K562 (cell line): Measurements from ENCODE around the gene LGR6. TPM values are rescaled to one million over a fixed set of nuclear protein-coding genes. Genes with fewer than 3 reads are reported as not detected.

Experiments
- ELF1 ChIP-seq: fragments of 200-800 bp; sonication (Bioruptor generic); IDR thresholded peaks from 2 replicates; pipeline ENCODE4 v1.6.1; 2016; ENCODE audit warnings: missing genetic modification characterization, missing compliant biosample characterization
- GTF2E2 ChIP-seq: fragments of 200-800 bp; sonication (Bioruptor generic); IDR thresholded peaks from 2 replicates; pipeline ENCODE4 v1.6.1; 2016; ENCODE audit warnings: missing genetic modification characterization, missing compliant biosample characterization
- GTF2F1 ChIP-seq: IDR thresholded peaks from 2 replicates; pipeline ENCODE4 v1.6.1; 2011; ENCODE audit warnings: low read depth, low read length, improper control_type of control experiment
- HNRNPLL ChIP-seq: fragments of 200-400 bp; formaldehyde crosslinking; IDR thresholded peaks from 2 replicates; pipeline ENCODE4 v1.6.1; 2017; ENCODE audit warnings: low read length, low read depth, mild to moderate bottlenecking; ENCODE audit not compliant: poor library complexity, severe bottlenecking
- KAT2B ChIP-seq: IDR thresholded peaks from one replicate; pipeline ENCODE4 v1.6.1; 2012; ENCODE audit warnings: low read depth, mild to moderate bottlenecking, control low read depth, inconsistent platforms, low read length, moderate library complexity
- KAT7 ChIP-seq: sonication (generic); formaldehyde crosslinking; IDR thresholded peaks from 2 replicates; pipeline ENCODE4 v1.8.0; 2022; ENCODE audit warnings: missing genetic modification reagents, mild to moderate bottlenecking, borderline replicate concordance
- KDM5B ChIP-seq: fragments of 200-600 bp; sonication (generic); IDR thresholded peaks from 2 replicates; pipeline ENCODE4 v1.6.1; 2012; ENCODE audit warnings: low read depth, mild to moderate bottlenecking, moderate library complexity, low read length, control low read depth, inconsistent platforms; ENCODE audit not compliant: insufficient replicate concordance
- NCOA6 ChIP-seq: fragments of 450-650 bp; IDR thresholded peaks from 2 replicates; pipeline ENCODE4 v1.6.1; 2017; ENCODE audit warnings: mild to moderate bottlenecking
- SIRT6 ChIP-seq: IDR thresholded peaks from one replicate; pipeline ENCODE4 v1.6.1; 2012; ENCODE audit warnings: low read depth, mild to moderate bottlenecking, control low read depth, inconsistent platforms, low read length, moderate library complexity
- ZNF274 ChIP-seq: IDR thresholded peaks from 2 replicates; pipeline ENCODE4 v1.6.1; 2011; ENCODE audit warnings: low read depth, mild to moderate bottlenecking, low read length, moderate library complexity, borderline replicate concordance
- polyA plus RNA-seq, 8 experiments: library from polyadenylated mRNA; depleted of rRNA in 4 of 8; stranded (reverse) in 5 of 8; unstranded in 3 of 8; fragments of >200 nt; fragmentation: Nextera tagmentation in 2 of 8; fragmentation: Illumina TruSeq in 1 of 8; extraction: Ambion mirVana in 2 of 8; extraction: Trizol in 1 of 8; gene quantifications; 2 replicates each; pipeline versions ENCODE4 v1.2.1 to v1.2.3, GENCODE V29; 2011 to 2014; ENCODE audit warnings: inconsistent platforms in 1 of 8, missing spikeins in 1 of 8
- total RNA-seq, 7 experiments: library from RNA; depleted of rRNA in 6 of 7; stranded (reverse); fragments of >200 nt in 6 of 7; fragmentation: Illumina TruSeq in 2 of 7; extraction: Trizol in 2 of 7; gene quantifications; 2 replicates each; pipeline versions ENCODE4 v1.2.1 to v1.2.3, GENCODE V29; 2011 to 2021; ENCODE audit warnings: low replicate concordance in 1 of 7
- TF ChIP-seq, protein P1 (sequence below): fragments of 200-600 bp; sonication (generic); IDR thresholded peaks from one replicate; pipeline ENCODE4 v1.6.1; 2012; ENCODE audit warnings: mild to moderate bottlenecking, low read depth, low read length, inconsistent platforms
- TF ChIP-seq, protein P2 (sequence below): fragments of 450-650 bp; formaldehyde crosslinking; IDR thresholded peaks from 2 replicates; pipeline ENCODE4 v1.4.0; 2022; ENCODE audit warnings: missing genetic modification characterization
- TF ChIP-seq, protein P3 (sequence below): fragments of 250-450 bp; sonication (Bioruptor Pico); IDR thresholded peaks from 2 replicates; pipeline ENCODE4 v1.4.0; 2020; ENCODE audit warnings: mild to moderate bottlenecking, moderate library complexity

Gene LGR6
- total and polyA plus RNA-seq, 9 of the 15 experiments (the other 6 are each of a cell fraction or from before 2014, with no cell fraction given), result 0.01 to 0.54 (median 0.17) TPM; not detected in 1

DNA sequence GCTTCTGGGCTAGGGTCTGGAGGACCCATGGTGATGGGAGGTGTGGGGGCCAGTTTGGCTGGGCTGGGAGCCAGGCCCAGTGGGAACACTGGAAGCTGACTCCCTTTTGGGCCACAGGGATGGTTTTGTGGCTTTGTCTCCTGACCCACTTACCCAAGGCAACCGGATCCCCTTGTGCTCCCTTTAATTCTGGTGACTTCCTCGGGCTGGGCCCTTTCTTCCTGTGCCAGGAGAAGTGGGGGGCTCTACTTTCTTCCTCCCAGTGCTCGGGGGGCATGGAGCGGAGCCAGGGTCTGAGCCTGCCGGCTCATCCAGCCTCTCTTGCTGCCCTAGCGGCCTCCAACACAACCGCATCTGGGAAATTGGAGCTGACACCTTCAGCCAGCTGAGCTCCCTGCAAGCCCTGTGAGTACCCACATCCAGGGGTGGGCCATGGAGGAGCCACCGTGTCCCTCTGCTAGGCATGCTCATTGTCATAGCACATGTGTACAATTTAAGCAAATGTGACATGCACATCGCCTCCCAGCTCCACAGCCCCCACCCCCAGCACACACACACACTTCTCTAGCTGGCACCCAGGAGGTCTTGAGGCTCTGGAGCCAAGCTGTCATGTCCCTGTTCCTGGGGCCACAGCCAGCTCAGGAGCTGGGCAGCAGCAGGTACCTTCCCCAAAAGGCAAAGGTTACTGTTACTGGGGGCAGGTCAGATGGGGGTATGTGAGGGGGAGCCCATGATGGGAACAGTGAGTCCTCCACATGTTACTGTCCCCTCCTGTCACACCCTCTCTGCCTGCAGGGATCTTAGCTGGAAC, 113.1 kb downstream of the LGR6 start (continued):
- TF ChIP-seq, protein P1, sequence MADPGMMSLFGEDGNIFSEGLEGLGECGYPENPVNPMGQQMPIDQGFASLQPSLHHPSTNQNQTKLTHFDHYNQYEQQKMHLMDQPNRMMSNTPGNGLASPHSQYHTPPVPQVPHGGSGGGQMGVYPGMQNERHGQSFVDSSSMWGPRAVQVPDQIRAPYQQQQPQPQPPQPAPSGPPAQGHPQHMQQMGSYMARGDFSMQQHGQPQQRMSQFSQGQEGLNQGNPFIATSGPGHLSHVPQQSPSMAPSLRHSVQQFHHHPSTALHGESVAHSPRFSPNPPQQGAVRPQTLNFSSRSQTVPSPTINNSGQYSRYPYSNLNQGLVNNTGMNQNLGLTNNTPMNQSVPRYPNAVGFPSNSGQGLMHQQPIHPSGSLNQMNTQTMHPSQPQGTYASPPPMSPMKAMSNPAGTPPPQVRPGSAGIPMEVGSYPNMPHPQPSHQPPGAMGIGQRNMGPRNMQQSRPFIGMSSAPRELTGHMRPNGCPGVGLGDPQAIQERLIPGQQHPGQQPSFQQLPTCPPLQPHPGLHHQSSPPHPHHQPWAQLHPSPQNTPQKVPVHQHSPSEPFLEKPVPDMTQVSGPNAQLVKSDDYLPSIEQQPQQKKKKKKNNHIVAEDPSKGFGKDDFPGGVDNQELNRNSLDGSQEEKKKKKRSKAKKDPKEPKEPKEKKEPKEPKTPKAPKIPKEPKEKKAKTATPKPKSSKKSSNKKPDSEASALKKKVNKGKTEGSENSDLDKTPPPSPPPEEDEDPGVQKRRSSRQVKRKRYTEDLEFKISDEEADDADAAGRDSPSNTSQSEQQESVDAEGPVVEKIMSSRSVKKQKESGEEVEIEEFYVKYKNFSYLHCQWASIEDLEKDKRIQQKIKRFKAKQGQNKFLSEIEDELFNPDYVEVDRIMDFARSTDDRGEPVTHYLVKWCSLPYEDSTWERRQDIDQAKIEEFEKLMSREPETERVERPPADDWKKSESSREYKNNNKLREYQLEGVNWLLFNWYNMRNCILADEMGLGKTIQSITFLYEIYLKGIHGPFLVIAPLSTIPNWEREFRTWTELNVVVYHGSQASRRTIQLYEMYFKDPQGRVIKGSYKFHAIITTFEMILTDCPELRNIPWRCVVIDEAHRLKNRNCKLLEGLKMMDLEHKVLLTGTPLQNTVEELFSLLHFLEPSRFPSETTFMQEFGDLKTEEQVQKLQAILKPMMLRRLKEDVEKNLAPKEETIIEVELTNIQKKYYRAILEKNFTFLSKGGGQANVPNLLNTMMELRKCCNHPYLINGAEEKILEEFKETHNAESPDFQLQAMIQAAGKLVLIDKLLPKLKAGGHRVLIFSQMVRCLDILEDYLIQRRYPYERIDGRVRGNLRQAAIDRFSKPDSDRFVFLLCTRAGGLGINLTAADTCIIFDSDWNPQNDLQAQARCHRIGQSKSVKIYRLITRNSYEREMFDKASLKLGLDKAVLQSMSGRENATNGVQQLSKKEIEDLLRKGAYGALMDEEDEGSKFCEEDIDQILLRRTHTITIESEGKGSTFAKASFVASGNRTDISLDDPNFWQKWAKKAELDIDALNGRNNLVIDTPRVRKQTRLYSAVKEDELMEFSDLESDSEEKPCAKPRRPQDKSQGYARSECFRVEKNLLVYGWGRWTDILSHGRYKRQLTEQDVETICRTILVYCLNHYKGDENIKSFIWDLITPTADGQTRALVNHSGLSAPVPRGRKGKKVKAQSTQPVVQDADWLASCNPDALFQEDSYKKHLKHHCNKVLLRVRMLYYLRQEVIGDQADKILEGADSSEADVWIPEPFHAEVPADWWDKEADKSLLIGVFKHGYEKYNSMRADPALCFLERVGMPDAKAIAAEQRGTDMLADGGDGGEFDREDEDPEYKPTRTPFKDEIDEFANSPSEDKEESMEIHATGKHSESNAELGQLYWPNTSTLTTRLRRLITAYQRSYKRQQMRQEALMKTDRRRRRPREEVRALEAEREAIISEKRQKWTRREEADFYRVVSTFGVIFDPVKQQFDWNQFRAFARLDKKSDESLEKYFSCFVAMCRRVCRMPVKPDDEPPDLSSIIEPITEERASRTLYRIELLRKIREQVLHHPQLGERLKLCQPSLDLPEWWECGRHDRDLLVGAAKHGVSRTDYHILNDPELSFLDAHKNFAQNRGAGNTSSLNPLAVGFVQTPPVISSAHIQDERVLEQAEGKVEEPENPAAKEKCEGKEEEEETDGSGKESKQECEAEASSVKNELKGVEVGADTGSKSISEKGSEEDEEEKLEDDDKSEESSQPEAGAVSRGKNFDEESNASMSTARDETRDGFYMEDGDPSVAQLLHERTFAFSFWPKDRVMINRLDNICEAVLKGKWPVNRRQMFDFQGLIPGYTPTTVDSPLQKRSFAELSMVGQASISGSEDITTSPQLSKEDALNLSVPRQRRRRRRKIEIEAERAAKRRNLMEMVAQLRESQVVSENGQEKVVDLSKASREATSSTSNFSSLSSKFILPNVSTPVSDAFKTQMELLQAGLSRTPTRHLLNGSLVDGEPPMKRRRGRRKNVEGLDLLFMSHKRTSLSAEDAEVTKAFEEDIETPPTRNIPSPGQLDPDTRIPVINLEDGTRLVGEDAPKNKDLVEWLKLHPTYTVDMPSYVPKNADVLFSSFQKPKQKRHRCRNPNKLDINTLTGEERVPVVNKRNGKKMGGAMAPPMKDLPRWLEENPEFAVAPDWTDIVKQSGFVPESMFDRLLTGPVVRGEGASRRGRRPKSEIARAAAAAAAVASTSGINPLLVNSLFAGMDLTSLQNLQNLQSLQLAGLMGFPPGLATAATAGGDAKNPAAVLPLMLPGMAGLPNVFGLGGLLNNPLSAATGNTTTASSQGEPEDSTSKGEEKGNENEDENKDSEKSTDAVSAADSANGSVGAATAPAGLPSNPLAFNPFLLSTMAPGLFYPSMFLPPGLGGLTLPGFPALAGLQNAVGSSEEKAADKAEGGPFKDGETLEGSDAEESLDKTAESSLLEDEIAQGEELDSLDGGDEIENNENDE, result no peak
- no peak for TF ChIP-seq NCOA6
- TF ChIP-seq ELF1, result no peak
- TF ChIP-seq, protein P2, sequence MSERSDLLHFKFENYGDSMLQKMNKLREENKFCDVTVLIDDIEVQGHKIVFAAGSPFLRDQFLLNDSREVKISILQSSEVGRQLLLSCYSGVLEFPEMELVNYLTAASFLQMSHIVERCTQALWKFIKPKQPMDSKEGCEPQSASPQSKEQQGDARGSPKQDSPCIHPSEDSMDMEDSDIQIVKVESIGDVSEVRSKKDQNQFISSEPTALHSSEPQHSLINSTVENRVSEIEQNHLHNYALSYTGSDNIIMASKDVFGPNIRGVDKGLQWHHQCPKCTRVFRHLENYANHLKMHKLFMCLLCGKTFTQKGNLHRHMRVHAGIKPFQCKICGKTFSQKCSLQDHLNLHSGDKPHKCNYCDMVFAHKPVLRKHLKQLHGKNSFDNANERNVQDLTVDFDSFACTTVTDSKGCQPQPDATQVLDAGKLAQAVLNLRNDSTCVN (CRISPR knock-in tag), result no peak
- TF ChIP-seq KAT7 (CRISPR knock-in tag), result no peak
- TF ChIP-seq HNRNPLL, result no peak
- no peak for TF ChIP-seq GTF2F1
- TF ChIP-seq SIRT6, result no peak
- TF ChIP-seq KAT2B, result no peak
- TF ChIP-seq GTF2E2 (tag), result no peak
- no peak for TF ChIP-seq KDM5B
- no peak for TF ChIP-seq ZNF274
- TF ChIP-seq, protein P3, sequence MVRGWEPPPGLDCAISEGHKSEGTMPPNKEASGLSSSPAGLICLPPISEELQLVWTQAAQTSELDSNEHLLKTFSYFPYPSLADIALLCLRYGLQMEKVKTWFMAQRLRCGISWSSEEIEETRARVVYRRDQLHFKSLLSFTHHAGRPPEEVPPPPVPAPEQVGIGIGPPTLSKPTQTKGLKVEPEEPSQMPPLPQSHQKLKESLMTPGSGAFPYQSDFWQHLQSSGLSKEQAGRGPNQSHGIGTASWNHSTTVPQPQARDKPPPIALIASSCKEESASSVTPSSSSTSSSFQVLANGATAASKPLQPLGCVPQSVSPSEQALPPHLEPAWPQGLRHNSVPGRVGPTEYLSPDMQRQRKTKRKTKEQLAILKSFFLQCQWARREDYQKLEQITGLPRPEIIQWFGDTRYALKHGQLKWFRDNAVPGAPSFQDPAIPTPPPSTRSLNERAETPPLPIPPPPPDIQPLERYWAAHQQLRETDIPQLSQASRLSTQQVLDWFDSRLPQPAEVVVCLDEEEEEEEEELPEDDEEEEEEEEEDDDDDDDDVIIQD, result no peak
